GM21447 (cell line): ENCODE results near the gene NSD2.
"Not testable (repeated sequence)": the region's sequence is repeated elsewhere in the genome, so short reads cannot be mapped to it uniquely, and the experiment has no call there.

ENCODE experiments used
- ATAC-seq: cut with Tn5 transposase; IDR thresholded peaks from one replicate; pipeline ENCODE4 v1.9.1; 2021; ENCODE audit not compliant: unreplicated experiment

Gene NSD2

GRCh38 chr4:1841887-1842210, 29.3 kb upstream of the NSD2 start:
- no peak for ATAC-seq

GRCh38 chr4:1842339-1842895, 28.8 kb upstream of the NSD2 start:
- ATAC-seq, result no peak

GRCh38 chr4:1842993-1843448, 28.2 kb upstream of the NSD2 start:
- ATAC-seq, result no peak

GRCh38 chr4:1843852-1844251, 27.3 kb upstream of the NSD2 start:
- ATAC-seq, result no peak

- ATAC-seq, result not testable (repeated sequence)
Observed at GRCh38 chr4:1844618-1845017, 26.6 kb upstream of the NSD2 start.

- no peak for ATAC-seq
Observed at GRCh38 chr4:1846580-1846979, 24.6 kb upstream of the NSD2 start.

GRCh38 chr4:1850276-1850675, 20.9 kb upstream of the NSD2 start:
- no peak for ATAC-seq

- ATAC-seq, result no peak
Observed at GRCh38 chr4:1851160-1851559, 20.0 kb upstream of the NSD2 start.

GRCh38 chr4:1851575-1852410, 19.4 kb upstream of the NSD2 start:
- no peak for ATAC-seq

- ATAC-seq, result no peak
Observed at GRCh38 chr4:1852904-1853623, 18.1 kb upstream of the NSD2 start.

GRCh38 chr4:1854752-1855151, 16.4 kb upstream of the NSD2 start:
- ATAC-seq, result no peak

GRCh38 chr4:1855333-1856070, 15.7 kb upstream of the NSD2 start:
- ATAC-seq, result peak; percentile 21

- peak; percentile 82 for ATAC-seq
Observed at GRCh38 chr4:1856071-1856942, 14.9 kb upstream of the NSD2 start, which contains the start of gene LETM1. TSS of gene LETM1 (minus strand) at chr4:1856156. CDS start at chr4:1855950, 206 bp downstream.

- no peak for ATAC-seq
Observed at GRCh38 chr4:1856943-1857699, 14.1 kb upstream of the NSD2 start.

- ATAC-seq, result no peak
Observed at GRCh38 chr4:1857931-1858330, 13.3 kb upstream of the NSD2 start.

GRCh38 chr4:1859389-1859753, 11.8 kb upstream of the NSD2 start:
- no peak for ATAC-seq

GRCh38 chr4:1862055-1862911, 8.9 kb upstream of the NSD2 start:
- no peak for ATAC-seq

- no peak for ATAC-seq
Observed at GRCh38 chr4:1862961-1863296, 8.3 kb upstream of the NSD2 start.
